Measurements from ENCODE around the gene ZNF438. TPM values are rescaled to one million over a fixed set of nuclear protein-coding genes. Genes with fewer than 3 reads are reported as not detected.

Gene ZNF438
- total RNA-seq, 1 experiment from 2014 or later: 0.83 TPM

- Histone ChIP-seq H2AFZ (ENCODE audit: low read length) (no peak overlapping the region), H3K27me3 (ENCODE audit: insufficient read depth, low read length) (no peaks in the 10 kb centered on the region), H4K91ac (ENCODE audit: insufficient read length, low read depth, low read length) (no peak overlapping the region), H3K4me1 (ENCODE audit: insufficient read depth, low read length) (peaks cover 3% of the 10 kb centered on the region; the same call in 1 of the 2 replicates), H4K20me1 (ENCODE audit: control insufficient read depth, insufficient read depth, insufficient read length) (no peaks in the 10 kb centered on the region), H2BK120ac (ENCODE audit: low read depth, low read length, poor library complexity, severe bottlenecking) (no peak overlapping the region), H4K5ac (ENCODE audit: insufficient read length, low read depth, low read length) (no peak overlapping the region), H3K56ac (ENCODE audit: insufficient read length, low read depth, low read length) (no peak overlapping the region), H3K9me3 (ENCODE audit: control insufficient read depth, low read depth, low read length) (no peaks in the 10 kb centered on the region), H2AK5ac (ENCODE audit: insufficient read length, low read length) (no peak overlapping the region), H3K9ac (ENCODE audit: extremely low read depth, insufficient read length, low read length) (no peak overlapping the region), H3K27ac (ENCODE audit: insufficient read length, low read depth, low read length) (no peak overlapping the region), H3K79me2 (ENCODE audit: insufficient read depth, low read length) (no peaks in the 10 kb centered on the region; the same call in 1 of the 2 replicates), H2BK5ac (ENCODE audit: insufficient read length, low read length) (no peak overlapping the region), H3T11ph (ENCODE audit: low read length) (no peak overlapping the region), H3K23me2 (ENCODE audit: insufficient read length, low read depth, low read length, poor library complexity, severe bottlenecking) (no peaks in the 10 kb centered on the region), H2BK20ac (ENCODE audit: low read depth, low read length, poor library complexity, severe bottlenecking) (no peak overlapping the region), H3K4ac (ENCODE audit: low read depth, low read length) (no peak overlapping the region), H4K8ac (replicated peaks; ENCODE audit: insufficient read length, low read depth, low read length) (no peak overlapping the region), H3K14ac (ENCODE audit: insufficient read depth, low read length) (no peak overlapping the region), H3K18ac (ENCODE audit: insufficient read length, low read depth, low read length) (no peak overlapping the region), H2BK12ac (ENCODE audit: insufficient read length, low read depth, low read length) (no peak overlapping the region), H3K79me1 (ENCODE audit: insufficient read depth, low read depth, low read length, poor library complexity, severe bottlenecking) (no peaks in the 10 kb centered on the region), H2BK15ac (ENCODE audit: low read depth, low read length) (no peak overlapping the region), H3K23ac (ENCODE audit: insufficient read length, low read depth, low read length) (no peak overlapping the region), H3K4me2 (ENCODE audit: insufficient read depth, insufficient read length, low read length) (no peak overlapping the region)
- no peak for DNase-seq
- H3K27me3 Mint-ChIP-seq (ENCODE audit: low read depth): no peaks in the 10 kb centered on the region; the same call in 1 of the 2 replicates
- TF ChIP-seq, protein P1, sequence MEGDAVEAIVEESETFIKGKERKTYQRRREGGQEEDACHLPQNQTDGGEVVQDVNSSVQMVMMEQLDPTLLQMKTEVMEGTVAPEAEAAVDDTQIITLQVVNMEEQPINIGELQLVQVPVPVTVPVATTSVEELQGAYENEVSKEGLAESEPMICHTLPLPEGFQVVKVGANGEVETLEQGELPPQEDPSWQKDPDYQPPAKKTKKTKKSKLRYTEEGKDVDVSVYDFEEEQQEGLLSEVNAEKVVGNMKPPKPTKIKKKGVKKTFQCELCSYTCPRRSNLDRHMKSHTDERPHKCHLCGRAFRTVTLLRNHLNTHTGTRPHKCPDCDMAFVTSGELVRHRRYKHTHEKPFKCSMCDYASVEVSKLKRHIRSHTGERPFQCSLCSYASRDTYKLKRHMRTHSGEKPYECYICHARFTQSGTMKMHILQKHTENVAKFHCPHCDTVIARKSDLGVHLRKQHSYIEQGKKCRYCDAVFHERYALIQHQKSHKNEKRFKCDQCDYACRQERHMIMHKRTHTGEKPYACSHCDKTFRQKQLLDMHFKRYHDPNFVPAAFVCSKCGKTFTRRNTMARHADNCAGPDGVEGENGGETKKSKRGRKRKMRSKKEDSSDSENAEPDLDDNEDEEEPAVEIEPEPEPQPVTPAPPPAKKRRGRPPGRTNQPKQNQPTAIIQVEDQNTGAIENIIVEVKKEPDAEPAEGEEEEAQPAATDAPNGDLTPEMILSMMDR (conservative IDR thresholded peaks at IDR 0.05): no peak
- no peaks in the 10 kb centered on the region for H3K36me3 Mint-ChIP-seq (ENCODE audit: insufficient read depth in 1 of 3, low read depth in 3 of 3)
- H3K9me3 Mint-ChIP-seq: no peaks in the 10 kb centered on the region
- WGBS (ENCODE audit: extremely low coverage, insufficient read length, low lambda C conversion rate): no CpG with 5 or more reads among the region's 5 CpGs
- H3K4me3 Mint-ChIP-seq: no peak overlapping the region
- peak overlapping the region in 1 of 3 experiments; percentile 24; a peak in 1 of 7 replicates for H3K27ac Mint-ChIP-seq
- H3K4me1 Mint-ChIP-seq: peaks cover 22 to 25% of the 10 kb centered on the region in 2 experiments
These were observed 11.5 kb downstream of the ZNF438 start for GRCh38 chr10:31020209-31020608.
